MG63 (cell line): Measurements from ENCODE around the gene RESF1. TPM values are rescaled to one million over a fixed set of nuclear protein-coding genes. Genes with fewer than 3 reads are reported as not detected.

ENCODE experiments used
- DNase-seq: peaks from one replicate; pipeline ENCODE4 v3.0.0-alpha.2; 2020
- H3K27me3 ChIP-seq: fragments of 250-450 bp; sonication (Bioruptor Pico); 2 replicates; pipeline ENCODE4 v1.5.1; 2020; ENCODE audit warnings: mild to moderate bottlenecking, moderate library complexity
- H3K36me3 ChIP-seq: fragments of 250-450 bp; sonication (Bioruptor Pico); 2 replicates; pipeline ENCODE4 v1.5.1; 2020; ENCODE audit warnings: mild to moderate bottlenecking, moderate library complexity
- H3K4me3 ChIP-seq: fragments of 250-450 bp; sonication (Bioruptor Pico); 2 replicates; pipeline ENCODE4 v1.5.1; 2020; ENCODE audit warnings: mild to moderate bottlenecking, moderate library complexity
- H3K9me3 ChIP-seq: fragments of 250-450 bp; sonication (Bioruptor Pico); 2 replicates; pipeline ENCODE4 v1.5.1; 2020; ENCODE audit warnings: mild to moderate bottlenecking, moderate library complexity
- total RNA-seq: library from RNA; depleted of rRNA; stranded (reverse); fragments of >200 nt; shearing (Covaris generic); gene quantifications from 2 replicates; pipeline ENCODE4 v1.2.3, GENCODE V29; 2014; ENCODE audit warnings: low replicate concordance

RESF1 gene
- total RNA-seq, 1 experiment from 2014 or later = 17.7 TPM

DNA sequence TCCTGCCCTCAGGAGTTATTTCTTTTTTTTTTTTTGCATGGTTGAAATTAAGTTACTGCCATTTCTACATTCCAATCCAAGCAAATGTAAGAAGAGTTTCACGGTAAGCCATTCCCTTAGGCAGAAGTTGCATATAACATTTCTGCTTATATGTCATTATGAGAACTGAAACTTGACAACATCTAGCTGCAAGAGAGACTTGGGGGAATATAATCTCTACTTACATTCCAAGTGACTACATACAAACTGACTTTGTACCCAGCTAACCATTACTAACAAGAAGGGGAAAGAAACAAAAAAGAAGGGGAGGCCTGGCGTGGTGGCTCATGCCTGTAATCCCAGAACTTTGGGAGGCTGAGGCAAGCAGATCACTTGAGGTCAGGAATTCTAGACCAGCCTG lies 7.3 kb upstream of the RESF1 start:
- no peak for DNase-seq
- H3K27me3 ChIP-seq = no peaks in the 10 kb centered on the region
- H3K36me3 ChIP-seq = no peaks in the 10 kb centered on the region
- H3K4me3 ChIP-seq = no peak overlapping the region
- no peaks in the 10 kb centered on the region for H3K9me3 ChIP-seq

- no peaks in the 10 kb centered on the region for H3K27me3 ChIP-seq
- no peak overlapping the region for H3K4me3 ChIP-seq
- no peaks in the 10 kb centered on the region for H3K9me3 ChIP-seq
- DNase-seq = no peak
- H3K36me3 ChIP-seq = no peaks in the 10 kb centered on the region
Measured at GRCh38 chr12:31952418-31952817, 6.8 kb upstream of the RESF1 start.

DNA sequence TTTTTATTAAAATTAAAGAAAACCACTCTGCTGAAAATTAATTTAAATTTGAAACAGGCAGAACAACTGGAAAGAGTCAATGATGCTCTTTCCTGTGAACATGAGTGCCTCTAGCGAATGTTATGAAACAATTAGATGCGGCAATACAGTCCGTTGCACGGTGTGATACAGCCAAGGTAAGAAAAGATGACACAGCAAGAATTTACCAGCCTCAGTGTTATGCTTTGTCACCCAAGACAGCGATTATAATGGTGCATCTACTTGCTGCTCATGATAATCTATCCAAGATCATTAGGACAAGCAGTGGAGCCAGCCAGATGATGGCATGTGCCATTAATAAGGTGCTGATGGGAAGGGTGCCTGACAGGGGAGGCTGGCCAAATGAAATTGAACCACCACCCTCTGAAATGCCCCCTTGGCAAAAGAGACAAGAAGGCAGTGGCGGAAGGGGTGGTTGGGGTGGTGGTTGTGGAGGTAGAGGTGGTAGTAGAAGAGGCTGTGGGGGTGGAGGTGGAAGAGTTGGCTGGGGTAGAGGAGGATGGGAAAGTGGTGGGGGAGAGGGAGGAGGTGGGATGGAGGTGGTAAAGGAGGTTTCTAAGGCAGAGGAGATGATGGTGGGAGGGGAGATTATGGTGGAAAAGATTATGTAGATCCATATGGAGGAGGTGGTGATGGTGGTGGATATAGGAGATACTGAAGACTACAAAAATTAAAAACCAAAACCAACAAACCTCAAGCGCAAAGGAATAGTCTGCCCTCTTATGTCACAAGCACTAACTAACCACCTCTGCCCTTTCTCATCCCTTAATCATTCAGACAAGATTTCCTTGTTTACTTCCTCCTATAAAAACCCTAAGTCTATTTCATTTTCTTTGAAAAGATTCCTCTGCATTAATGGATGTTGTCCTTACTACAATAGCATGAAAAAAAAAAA lies 4.0 kb upstream of the RESF1 start:
- H3K36me3 ChIP-seq = no peaks in the 10 kb centered on the region
- H3K9me3 ChIP-seq = no peaks in the 10 kb centered on the region
- DNase-seq = no peak
- H3K4me3 ChIP-seq = no peak overlapping the region
- no peaks in the 10 kb centered on the region for H3K27me3 ChIP-seq

GRCh38 chr12:31958569-31959160 lies 550 bp upstream of the RESF1 start:
- peak overlapping the region; percentile 76 for H3K4me3 ChIP-seq
- H3K36me3 ChIP-seq = peaks cover 13% of the 10 kb centered on the region
- no peaks in the 10 kb centered on the region for H3K9me3 ChIP-seq
- DNase-seq = no peak
- no peaks in the 10 kb centered on the region for H3K27me3 ChIP-seq

DNA sequence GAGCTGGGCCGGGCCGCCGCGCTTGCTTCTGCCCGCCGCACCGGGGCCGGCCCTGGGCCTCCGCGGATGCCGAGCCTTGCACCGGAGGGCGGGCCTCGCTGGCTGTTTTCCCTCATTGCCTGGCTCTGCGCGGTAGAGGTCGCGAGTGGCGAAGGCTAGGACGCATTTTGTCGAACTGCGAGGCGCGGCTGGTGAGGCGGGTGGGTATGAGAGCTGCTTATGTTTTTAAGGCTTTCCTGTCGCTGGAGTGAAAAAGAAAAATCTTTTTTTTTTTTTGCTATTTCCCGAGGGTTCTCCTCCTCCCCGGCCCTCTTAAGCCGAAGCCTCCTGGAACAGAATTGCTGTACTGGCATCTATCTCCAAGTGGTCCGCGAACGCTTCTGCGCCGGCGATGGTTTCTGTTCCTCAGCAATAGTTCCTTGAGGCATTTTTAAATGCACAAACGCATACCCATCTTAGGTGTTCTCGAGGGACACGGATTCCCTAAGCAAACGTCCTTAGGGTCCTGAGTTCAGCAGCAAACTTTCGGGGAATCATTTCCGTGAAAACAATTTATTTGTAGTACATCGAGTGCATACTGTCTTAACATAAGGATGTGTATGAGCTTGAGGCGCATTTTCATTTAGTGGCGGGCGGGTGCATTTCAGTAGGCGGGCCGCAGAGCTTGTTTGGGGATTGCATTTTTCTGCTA lies 631 bp downstream of the RESF1 start:
- DNase-seq = peak; percentile 78
- Histone ChIP-seq H3K4me3 (peak overlapping the region; percentile 76), H3K9me3 (no peaks in the 10 kb centered on the region), H3K27me3 (no peaks in the 10 kb centered on the region), H3K36me3 (peaks cover 24% of the 10 kb centered on the region)

DNA sequence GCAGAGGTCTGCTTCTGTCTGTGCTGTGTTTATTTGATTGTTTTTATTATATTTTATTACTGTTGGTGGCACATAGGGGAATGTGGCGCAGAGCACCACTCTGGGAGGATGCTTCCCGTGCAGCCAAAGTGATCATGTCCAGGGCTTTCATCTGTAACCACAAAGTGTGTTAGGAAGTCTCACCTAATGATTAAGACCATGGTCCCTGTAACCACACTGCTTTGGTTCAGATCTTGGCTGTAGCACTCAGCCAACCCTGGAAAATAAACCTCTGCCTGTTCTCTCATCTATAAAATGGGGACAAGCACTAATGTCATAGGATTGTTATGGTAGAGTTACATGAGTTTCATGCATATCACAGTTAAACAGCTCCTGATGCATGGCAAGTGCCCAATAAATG lies 1.9 kb downstream of the RESF1 start:
- no peaks in the 10 kb centered on the region for H3K27me3 ChIP-seq
- H3K9me3 ChIP-seq = no peaks in the 10 kb centered on the region
- peaks cover 31% of the 10 kb centered on the region for H3K36me3 ChIP-seq
- peak overlapping the region; percentile 76; the same call in 1 of the 2 replicates for H3K4me3 ChIP-seq
- no peak for DNase-seq

GRCh38 chr12:31962076-31962475 lies 2.9 kb downstream of the RESF1 start:
- H3K9me3 ChIP-seq = no peaks in the 10 kb centered on the region
- H3K36me3 ChIP-seq = peaks cover 31% of the 10 kb centered on the region
- H3K27me3 ChIP-seq = no peaks in the 10 kb centered on the region
- DNase-seq = no peak
- no peak overlapping the region for H3K4me3 ChIP-seq

DNA sequence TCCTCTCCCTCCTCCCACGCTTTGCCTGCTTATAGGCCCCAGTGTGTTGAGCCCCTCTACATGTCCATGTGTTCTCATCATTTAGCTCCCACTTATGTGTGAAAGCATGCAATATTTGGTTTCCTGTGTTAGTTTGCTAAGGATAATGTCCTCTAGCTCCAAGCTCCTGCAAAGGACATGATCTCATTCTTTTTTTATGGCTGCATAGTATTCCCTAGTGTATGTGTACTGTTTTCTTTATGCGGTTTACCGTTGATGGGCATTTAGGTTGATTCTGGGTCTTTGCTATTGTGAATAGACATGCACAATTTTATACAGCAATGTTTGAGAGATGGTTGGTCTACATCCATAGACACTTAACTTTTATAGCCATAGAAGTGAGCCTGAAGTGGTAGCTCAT lies 5.1 kb downstream of the RESF1 start:
- no peak for DNase-seq
- Histone ChIP-seq H3K9me3 (no peaks in the 10 kb centered on the region), H3K36me3 (peaks cover 38% of the 10 kb centered on the region), H3K27me3 (no peaks in the 10 kb centered on the region), H3K4me3 (no peak overlapping the region)

- peaks cover 41% of the 10 kb centered on the region for H3K36me3 ChIP-seq
- H3K27me3 ChIP-seq = no peaks in the 10 kb centered on the region
- H3K9me3 ChIP-seq = no peaks in the 10 kb centered on the region
- H3K4me3 ChIP-seq = no peak overlapping the region
- peak; percentile 29 for DNase-seq
Measured at GRCh38 chr12:31965090-31965489, 5.9 kb downstream of the RESF1 start.

DNA sequence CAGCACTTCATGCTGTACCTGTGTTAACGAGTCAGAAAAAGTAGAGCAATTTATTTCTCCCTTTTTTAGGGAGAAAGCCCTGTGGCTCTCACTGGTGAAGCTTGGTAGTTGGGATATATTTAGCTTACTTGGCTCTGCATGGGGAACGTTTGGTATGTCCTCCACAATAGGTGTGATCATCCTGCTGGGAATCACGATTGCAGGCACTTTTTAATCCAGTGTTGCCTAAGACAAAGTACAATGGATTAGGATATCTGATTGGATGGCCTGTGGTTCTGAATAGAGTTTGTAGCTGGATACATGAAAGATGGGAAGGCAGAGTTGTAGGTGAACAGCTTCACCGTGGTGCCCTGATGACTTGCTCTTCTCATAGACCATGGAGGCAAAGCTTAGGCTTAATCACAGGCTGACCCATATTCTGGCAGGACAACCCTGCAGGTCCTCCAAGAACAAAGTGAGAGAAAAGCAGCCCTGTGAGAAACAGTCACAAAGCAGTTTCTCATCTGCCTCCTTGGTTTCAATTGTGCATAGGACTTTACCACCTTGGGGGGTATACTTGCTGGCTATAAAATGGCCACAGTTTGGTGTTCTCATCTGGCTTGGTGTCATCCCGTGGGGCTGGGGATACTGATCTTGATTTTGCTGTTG lies 7.5 kb downstream of the RESF1 start:
- H3K27me3 ChIP-seq = no peaks in the 10 kb centered on the region
- no peak for DNase-seq

GRCh38 chr12:31967539-31967938 lies 8.3 kb downstream of the RESF1 start:
- Histone ChIP-seq H3K27me3 (no peaks in the 10 kb centered on the region), H3K9me3 (peaks cover 9% of the 10 kb centered on the region), H3K4me3 (no peak overlapping the region), H3K36me3 (peaks cover 53% of the 10 kb centered on the region)
- no peak for DNase-seq

More for the DNA sequence above, 7.5 kb downstream of the RESF1 start:
- Histone ChIP-seq H3K36me3 (peaks cover 47% of the 10 kb centered on the region), H3K9me3 (peaks cover 5% of the 10 kb centered on the region), H3K4me3 (no peak overlapping the region)

DNA sequence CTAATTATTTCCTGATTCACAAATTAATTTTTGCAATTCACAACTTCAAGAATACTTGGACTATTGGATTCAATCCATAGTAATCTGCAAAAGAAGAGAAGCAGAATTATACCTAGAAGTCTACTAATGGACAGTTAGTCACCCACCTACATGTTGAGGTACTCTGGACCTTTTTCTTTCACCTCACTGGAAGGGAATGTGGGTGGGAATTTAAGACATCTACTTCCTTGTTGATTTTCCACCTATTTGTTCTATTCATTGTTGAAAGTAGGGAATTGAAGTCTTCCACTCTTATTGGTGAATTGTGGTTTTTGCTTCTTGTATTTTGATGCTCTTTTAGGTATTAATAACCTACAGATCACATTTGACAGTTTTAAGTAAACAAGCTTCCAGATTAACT lies 11.0 kb downstream of the RESF1 start:
- H3K36me3 ChIP-seq = peaks cover 54% of the 10 kb centered on the region
- H3K4me3 ChIP-seq = no peak overlapping the region
- DNase-seq = no peak
- no peaks in the 10 kb centered on the region for H3K27me3 ChIP-seq
- peaks cover 16% of the 10 kb centered on the region for H3K9me3 ChIP-seq

- no peak overlapping the region for H3K4me3 ChIP-seq
- H3K36me3 ChIP-seq = peaks cover 55% of the 10 kb centered on the region
- peaks cover 16% of the 10 kb centered on the region for H3K9me3 ChIP-seq
- DNase-seq = no peak
- no peaks in the 10 kb centered on the region for H3K27me3 ChIP-seq
Measured at GRCh38 chr12:31973818-31974217, 14.6 kb downstream of the RESF1 start.

GRCh38 chr12:31974673-31975072 lies 15.5 kb downstream of the RESF1 start:
- Histone ChIP-seq H3K36me3 (peaks cover 55% of the 10 kb centered on the region), H3K4me3 (no peak overlapping the region), H3K27me3 (no peaks in the 10 kb centered on the region), H3K9me3 (peaks cover 16% of the 10 kb centered on the region)
- no peak for DNase-seq

DNA sequence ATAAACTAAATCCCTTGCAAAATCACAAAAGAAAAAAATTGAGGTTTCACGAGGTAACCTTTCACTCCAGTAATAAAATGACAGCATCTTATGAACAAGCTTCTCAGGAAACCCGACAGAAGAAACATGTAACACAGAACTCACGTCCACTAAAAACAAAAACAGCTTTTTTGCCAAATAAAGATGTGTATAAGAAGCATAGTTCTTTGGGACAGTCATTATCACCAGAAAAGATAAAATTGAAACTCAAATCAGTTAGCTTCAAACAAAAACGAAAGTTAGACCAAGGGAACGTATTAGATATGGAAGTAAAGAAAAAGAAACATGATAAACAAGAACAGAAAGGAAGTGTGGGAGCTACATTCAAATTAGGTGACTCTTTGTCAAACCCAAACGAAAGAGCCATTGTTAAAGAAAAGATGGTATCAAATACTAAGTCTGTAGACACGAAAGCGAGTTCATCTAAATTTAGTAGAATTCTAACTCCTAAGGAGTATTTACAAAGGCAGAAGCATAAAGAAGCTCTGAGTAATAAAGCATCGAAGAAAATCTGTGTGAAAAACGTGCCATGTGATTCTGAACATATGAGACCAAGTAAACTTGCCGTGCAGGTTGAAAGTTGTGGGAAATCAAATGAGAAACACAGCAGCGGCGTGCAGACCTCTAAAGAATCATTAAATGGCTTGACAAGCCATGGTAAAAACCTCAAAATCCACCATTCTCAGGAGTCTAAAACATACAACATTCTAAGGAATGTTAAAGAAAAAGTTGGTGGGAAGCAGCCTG lies 25.8 kb downstream of the RESF1 start:
- DNase-seq = no peak
- Histone ChIP-seq H3K9me3 (no peaks in the 10 kb centered on the region), H3K4me3 (no peak overlapping the region), H3K27me3 (no peaks in the 10 kb centered on the region), H3K36me3 (peaks cover 53% of the 10 kb centered on the region)

DNA sequence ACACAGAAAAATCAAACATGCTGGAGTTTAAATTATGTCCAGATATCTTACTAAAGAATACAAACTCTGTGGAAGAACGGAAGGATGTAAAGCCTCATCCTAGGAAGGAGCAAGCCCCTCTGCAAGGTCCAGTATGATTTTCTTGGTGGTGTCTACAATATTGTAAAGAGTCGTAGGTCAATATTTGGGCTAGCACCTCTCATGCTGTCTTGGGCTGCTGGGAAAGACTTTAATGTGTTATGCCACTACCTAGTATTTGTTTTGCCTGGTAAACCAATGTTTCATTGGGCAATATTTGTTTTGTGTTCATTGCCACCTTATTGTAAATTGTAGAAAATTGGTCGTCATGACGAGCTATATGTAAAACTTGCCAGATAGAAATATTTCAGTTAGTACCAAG lies 26.6 kb downstream of the RESF1 start:
- Histone ChIP-seq H3K36me3 (peaks cover 46% of the 10 kb centered on the region), H3K9me3 (no peaks in the 10 kb centered on the region), H3K4me3 (no peak overlapping the region), H3K27me3 (no peaks in the 10 kb centered on the region)
- DNase-seq = no peak
